IPS-NIHi7 (cell line): ENCODE data around the gene MLLT10.
"Not testable (repeated sequence)": the region's sequence is repeated elsewhere in the genome, so short reads cannot be mapped to it uniquely, and the experiment has no call there.

Source experiments
- DNase-seq: peaks from one replicate; pipeline ENCODE4 v3.0.0; 2012; ENCODE audit warnings: mixed read lengths; ENCODE audit errors: extremely low spot score

MLLT10 gene

DNA sequence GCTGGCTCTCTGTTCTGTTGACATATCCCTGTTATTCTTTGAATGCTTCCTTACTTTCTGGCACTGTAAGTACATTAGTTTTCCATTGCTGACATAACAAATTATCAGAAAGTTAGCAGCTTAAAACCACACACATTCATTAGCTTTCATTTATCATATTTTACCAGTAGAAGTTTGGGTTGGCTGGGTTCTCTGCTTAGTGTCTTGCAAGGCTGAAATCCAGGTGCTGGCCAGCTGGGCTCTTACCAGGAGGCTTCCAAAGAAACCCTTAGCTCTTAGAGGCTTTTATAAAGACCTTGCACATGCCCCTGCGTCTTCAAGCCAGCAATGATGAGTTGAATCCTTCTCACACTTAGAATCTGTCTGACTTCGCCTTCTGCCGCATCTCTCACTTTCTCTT, 160.6 kb downstream of the MLLT10 start:
- DNase-seq: no peak

DNA sequence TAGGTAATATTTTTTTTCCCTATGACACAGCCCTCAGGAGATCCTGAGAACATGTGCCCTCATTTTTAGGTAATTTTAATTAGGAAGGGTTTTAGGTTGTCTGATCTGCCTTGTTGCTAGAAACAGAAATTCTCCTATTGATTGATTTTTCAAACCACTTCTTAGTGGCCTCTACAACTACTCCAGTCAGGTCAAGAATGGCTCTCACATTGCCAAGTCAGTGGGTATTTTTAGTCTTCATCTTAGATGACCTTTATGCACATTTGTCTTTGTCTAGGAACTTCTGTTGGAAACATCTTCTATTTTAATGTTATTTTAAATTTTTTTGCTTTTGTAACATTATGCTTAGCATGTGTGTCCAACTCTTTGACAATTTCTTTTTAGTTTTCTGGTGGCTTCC, 162.3 kb downstream of the MLLT10 start:
- no peak for DNase-seq

GRCh38 chr10:21699575-21699974, 165.5 kb downstream of the MLLT10 start:
- no peak for DNase-seq

GRCh38 chr10:21700474-21700873, 166.4 kb downstream of the MLLT10 start:
- no peak for DNase-seq

- DNase-seq: no peak
Measured at GRCh38 chr10:21702633-21703111, 168.6 kb downstream of the MLLT10 start.

DNA sequence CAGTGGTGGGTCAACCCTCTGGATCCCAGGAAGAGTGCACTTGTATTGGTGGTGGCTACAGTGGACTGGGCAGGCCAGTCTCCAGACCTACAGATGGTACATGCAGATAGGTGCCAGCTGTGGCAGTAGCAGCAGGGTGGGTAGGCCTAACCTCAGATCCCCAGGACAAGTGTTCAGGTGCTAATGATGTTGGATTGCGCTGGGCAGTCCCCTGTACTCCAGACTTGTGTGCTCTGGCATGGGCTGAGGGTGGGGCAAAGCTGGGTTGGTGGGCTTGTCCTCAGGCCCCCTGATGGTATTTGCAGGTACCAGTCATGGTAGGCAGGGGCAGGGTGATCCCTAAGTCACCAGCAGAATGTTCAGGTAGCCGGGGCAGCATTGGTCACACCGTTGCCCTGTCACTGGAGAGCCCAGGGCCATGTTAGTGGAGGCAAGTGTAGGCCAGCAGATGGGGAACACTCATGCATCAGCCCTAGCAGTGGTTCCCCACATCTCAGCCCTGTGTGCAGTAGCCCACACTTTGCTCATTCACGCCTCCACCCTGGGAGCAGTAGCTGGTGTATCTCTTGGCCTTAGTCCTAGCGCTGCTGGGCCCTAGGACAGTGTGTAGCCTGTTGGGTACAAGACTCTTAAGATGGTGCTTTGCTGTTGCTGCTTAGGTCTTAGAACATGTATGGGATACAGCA, 171.3 kb downstream of the MLLT10 start:
- DNase-seq: no peak

GRCh38 chr10:21705828-21706176, 171.8 kb downstream of the MLLT10 start:
- no peak for DNase-seq

GRCh38 chr10:21707498-21707897, 173.5 kb downstream of the MLLT10 start:
- no peak for DNase-seq

- DNase-seq: no peak
Measured at GRCh38 chr10:21712975-21713374, 178.9 kb downstream of the MLLT10 start.

DNA sequence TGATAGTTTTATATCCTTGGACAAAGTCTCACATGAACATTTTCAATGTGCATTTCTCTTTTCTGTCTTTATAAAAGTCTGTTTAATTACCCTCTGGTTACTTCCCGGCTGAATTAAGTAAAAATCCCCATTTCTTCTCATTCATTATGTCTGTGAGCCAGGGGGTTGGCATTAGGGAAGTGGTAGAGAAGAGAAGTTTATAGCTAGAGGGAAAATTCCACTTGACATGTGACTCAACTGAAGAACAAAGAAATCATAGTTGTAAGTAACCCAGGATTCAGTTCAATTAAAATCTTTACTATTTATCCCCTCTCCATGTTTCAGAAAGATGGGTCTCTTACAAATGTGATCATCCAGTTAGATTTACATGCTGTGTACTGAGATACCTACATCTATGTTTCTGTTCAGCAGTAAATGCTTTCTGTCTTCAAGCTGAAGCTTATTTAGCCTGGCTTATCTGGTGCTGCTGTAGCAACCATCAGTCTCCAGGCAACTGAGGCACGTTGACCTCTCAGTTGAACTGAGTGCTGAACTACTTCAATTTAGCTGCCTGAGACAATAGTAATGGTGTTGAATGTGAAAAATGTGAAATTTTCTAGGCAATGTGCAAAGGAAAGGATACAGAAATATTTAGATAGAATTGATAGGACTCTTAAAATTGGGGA, 181.6 kb downstream of the MLLT10 start:
- DNase-seq: no peak

DNA sequence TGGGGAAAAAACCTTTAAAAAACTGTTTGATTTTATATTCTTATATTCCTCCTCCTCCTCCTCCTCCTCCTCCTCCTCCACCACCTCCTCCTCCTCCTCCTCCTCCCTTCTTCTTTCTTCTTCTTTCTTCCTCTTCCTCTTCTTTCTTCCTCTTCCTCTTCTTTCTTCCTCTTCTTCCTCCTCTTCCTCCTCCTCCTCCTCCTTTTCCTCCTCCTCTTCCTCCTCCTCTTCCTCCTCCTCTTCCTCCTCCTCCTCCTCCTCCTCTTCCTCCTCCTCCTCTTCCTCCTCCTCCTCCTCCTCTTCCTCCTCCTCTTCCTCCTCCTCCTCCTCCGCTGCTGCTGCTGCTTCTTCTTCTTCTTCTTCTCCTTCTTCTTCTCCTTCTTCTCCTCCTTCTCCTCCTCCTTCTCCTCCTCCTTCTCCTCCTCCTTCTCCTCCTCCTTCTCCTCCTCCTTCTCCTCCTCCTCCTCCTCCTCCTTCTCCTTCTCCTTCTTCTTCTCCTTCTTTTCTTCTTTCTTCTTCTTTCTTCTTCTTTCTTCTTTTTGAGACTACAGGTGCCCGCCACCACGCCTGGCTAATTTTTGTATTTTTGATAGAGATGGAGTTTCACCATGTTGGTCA, 183.5 kb downstream of the MLLT10 start:
- not testable (repeated sequence) for DNase-seq

DNA sequence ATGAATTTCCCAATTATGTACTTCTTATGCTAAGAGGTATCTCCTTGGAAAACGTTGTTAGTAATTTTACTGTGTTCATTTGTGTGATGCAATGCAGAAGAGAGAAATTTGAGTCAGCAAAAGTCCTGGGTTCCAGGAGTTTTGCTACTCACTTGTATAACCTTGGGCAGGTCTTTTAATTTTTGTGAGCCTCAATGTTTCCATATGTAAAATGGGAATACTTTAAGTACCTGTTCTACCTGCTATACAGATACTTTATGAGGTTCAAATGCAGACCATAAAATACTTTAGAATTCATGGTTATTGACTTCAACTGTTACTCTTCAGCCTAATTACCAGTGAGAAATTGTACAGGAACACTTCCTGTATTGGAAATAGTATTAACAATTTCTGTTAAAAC, 185.5 kb downstream of the MLLT10 start:
- DNase-seq: no peak

DNA sequence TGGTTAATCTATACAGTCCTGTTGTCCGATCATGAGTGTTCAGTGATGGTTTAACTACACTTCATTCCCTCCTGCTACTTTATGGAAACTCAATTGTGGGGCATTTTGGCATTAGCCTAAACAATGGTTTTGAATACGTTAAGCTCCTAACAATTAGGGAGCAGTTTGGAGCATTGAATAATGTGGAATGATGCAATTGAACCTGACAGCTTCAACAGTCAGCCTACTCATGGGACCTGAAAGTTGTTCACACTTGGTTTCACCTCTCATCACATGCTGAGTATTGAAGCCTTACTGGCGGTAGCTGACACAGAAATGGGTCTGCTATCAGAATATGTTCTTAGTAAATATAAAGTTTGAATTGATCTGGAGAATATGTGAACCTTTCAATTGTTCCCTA, 186.1 kb downstream of the MLLT10 start:
- DNase-seq: no peak

- DNase-seq: no peak
Measured at GRCh38 chr10:21721000-21721665, 187.1 kb downstream of the MLLT10 start.

DNA sequence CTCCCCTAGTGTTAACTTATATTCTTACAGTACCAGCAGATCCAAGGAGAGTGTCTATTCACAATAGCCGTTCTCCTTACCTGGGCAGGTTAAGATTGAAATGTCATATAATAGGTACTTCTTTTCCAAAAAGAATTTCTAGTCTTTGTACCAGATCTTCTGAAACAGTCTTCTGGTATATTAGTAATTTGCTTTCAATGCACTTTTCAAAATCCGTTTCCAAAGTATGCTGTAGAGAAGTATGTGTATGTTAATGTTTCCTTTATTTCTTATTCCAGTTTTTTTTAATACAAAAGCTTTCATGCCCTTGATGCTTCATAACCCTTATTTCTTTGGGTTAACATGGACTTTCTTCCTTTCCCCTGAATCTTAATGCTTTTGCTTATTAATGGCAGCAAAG, 188.2 kb downstream of the MLLT10 start:
- DNase-seq: no peak

GRCh38 chr10:21724020-21724589, 190.1 kb downstream of the MLLT10 start:
- no peak for DNase-seq

GRCh38 chr10:21724687-21725367, 190.8 kb downstream of the MLLT10 start:
- no peak for DNase-seq

DNA sequence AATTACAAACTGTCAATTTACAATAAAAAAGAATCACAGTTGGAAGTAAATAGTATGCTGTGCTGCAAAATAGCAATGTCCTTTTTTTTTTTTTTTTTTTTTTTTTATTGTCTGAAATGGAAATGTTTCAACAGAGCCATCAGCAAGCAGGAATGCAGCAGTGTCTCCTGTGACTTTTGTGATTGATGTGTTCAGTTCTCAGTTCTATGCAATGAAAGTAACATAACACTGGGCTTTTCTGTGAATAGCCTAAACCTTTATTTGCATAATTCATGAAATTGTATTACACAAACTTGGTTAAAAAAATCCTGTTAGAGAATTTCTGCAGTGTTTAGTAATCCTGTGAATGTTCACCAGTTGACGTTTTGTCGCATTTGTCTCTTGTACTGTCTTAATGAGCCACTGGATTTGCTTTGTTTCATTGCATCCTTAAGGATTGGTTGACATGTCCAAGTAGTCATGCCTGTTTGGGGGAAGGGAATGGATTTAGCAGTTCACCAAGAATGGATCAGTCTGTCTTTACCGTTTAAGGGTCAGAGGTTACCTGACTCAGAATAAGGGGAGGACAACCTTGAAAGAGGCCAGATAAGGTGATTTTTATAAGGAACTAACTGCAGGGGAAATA, 192.7 kb downstream of the MLLT10 start:
- DNase-seq: no peak

DNA sequence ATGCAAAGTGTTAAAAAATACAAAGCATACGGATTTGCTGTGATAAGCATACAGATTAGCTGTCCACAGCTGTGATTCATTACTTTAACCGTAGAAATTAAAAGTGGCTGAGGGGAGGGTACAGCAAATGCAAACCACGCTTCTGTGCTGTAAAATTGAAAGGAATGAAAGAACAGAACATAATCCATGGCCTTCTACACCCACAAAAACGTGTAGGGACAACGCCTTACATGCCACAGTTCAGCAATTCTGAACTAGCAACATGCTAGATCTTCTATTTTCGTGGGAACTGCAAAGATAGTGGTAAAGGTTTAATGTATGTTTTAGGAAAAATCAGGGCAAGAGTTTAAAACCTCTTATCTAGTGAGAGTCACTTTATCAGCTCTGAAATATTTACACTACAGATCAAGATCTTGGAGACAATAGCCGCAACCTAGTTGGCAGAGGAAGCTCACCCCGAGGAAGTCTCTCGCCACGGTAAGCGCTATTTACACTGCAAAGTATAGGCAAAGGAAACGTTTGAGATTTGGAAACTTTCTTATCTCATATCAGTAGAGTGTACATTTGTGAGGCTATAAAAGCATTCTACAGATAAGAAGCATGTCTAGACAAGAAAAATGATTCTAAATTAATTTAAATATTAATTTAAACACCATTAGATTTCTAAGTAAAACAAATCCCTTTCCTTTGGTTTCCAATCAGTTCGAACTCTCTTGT, 193.6 kb downstream of the MLLT10 start:
- no peak for DNase-seq

- DNase-seq: no peak
Measured at GRCh38 chr10:21728618-21729017, 194.6 kb downstream of the MLLT10 start.
